B cell (primary cell): ENCODE measurements around the gene BET1L. TPM values are rescaled to one million over a fixed set of nuclear protein-coding genes. Genes with fewer than 3 reads are reported as not detected.

Experiments
- ATAC-seq: fragments of 200-7000 bp; cut with Tn5 transposase; one replicate; pipeline ENCODE4 v1.10.0; 2021; ENCODE audit warnings: low read depth, mild to moderate bottlenecking, moderate number of reproducible peaks, moderate library complexity
- CTCF ChIA-PET: fragments of 350-600 bp; sonication (Branson Sonifier 250); formaldehyde crosslinking; loops from one replicate; lab custom pipeline; 2021; ENCODE audit warnings: antibody characterized with exemption, inconsistent platforms; lab: Charles Lee
- POLR2A ChIA-PET: fragments of 350-600 bp; sonication (Branson Sonifier 250); formaldehyde crosslinking; loops from one replicate; lab custom pipeline; 2021; ENCODE audit warnings: antibody characterized with exemption; lab: Charles Lee
- DNase-seq: peaks from one replicate; pipeline ENCODE4 v3.0.0; 2013
- H2AFZ ChIP-seq: 2 replicates; pipeline ENCODE4 v1.6.1; 2012; ENCODE audit warnings: mild to moderate bottlenecking, low read depth, low read length; ENCODE audit not compliant: insufficient read depth, poor library complexity, severe bottlenecking
- H3K27ac ChIP-seq, 2 donors: 1 replicate in 1 of 2; 2 replicates in 1 of 2; pipeline ENCODE4 v1.5.1; 2012 to 2013; ENCODE audit warnings: low read length in 2 of 2, mild to moderate bottlenecking in 2 of 2, moderate library complexity in 1 of 2
- H3K27me3 ChIP-seq, 4 experiments: fragments of 200-600 bp in 1 of 4; sonication (generic) in 1 of 4; replicated peaks in 1 of 4; 1 replicate in 2 of 4; 2 replicates in 2 of 4; pipeline versions ENCODE4 v1.6.1 to v1.7.0; 2013 to 2016; ENCODE audit warnings: low read length in 3 of 4, mild to moderate bottlenecking in 2 of 4, mixed read lengths in 1 of 4, moderate library complexity in 1 of 4; ENCODE audit not compliant: insufficient read depth in 4 of 4, control insufficient read depth in 3 of 4; ENCODE audit errors: control extremely low read depth in 1 of 4
- H3K36me3 ChIP-seq, 2 experiments: replicated peaks in 1 of 2; 1 replicate in 1 of 2; 2 replicates in 1 of 2; pipeline versions ENCODE4 v1.6.1 to v1.7.1; 2013; ENCODE audit warnings: low read length in 1 of 2; ENCODE audit not compliant: insufficient read depth in 2 of 2, control insufficient read depth in 1 of 2; ENCODE audit errors: control extremely low read depth in 1 of 2, extremely low read depth in 1 of 2
- H3K4me1 ChIP-seq, 2 donors: fragments of 200-600 bp in 1 of 2; sonication (generic) in 1 of 2; 1 replicate in 1 of 2; 2 replicates in 1 of 2; pipeline versions ENCODE4 v1.5.1 to v1.6.1; 2013 to 2017; ENCODE audit warnings: low read length in 2 of 2; ENCODE audit not compliant: control insufficient read depth in 2 of 2, insufficient read depth in 2 of 2
- H3K4me2 ChIP-seq: replicated peaks from 2 replicates; pipeline ENCODE3; 2012; ENCODE audit warnings: mild to moderate bottlenecking, low read depth, low read length; ENCODE audit not compliant: poor library complexity, severe bottlenecking
- H3K4me3 ChIP-seq, 5 experiments: fragments of 200-600 bp in 1 of 5; sonication (generic) in 1 of 5; 1 replicate in 3 of 5; 2 replicates in 2 of 5; pipeline versions ENCODE4 v1.5.1 to v1.7.0; 2011 to 2016; ENCODE audit warnings: low read length in 4 of 5, mild to moderate bottlenecking in 4 of 5, low read depth in 2 of 5, control low read depth in 1 of 5, moderate library complexity in 1 of 5; ENCODE audit not compliant: insufficient read depth in 1 of 5; ENCODE audit errors: control extremely low read depth in 1 of 5, extremely low read depth in 1 of 5
- H3K79me2 ChIP-seq: fragments of 200-600 bp; sonication (generic); one replicate; pipeline ENCODE4 v1.6.0; 2016; ENCODE audit warnings: low read length; ENCODE audit not compliant: control insufficient read depth, insufficient read depth
- H3K9ac ChIP-seq: fragments of 200-600 bp; sonication (generic); 2 replicates; pipeline ENCODE4 v1.6.1; 2017; ENCODE audit warnings: mild to moderate bottlenecking, low read length, moderate library complexity
- H3K9me3 ChIP-seq, 3 donors: one replicate each; pipeline versions ENCODE4 v1.6.1 to v1.7.1; 2013; ENCODE audit warnings: low read length in 2 of 3; ENCODE audit not compliant: control insufficient read depth in 2 of 3, insufficient read depth in 1 of 3; ENCODE audit errors: control extremely low read depth in 1 of 3
- H4K20me1 ChIP-seq: 2 replicates; pipeline ENCODE4 v1.6.0; 2012; ENCODE audit warnings: mild to moderate bottlenecking, low read length; ENCODE audit not compliant: insufficient read depth, control insufficient read depth, poor library complexity, severe bottlenecking
- H3K27ac Mint-ChIP-seq: one replicate; pipeline ENCODE4 v1.8.0; 2021; ENCODE audit warnings: mixed read lengths
- H3K27me3 Mint-ChIP-seq: one replicate; pipeline ENCODE4 v1.8.0; 2021; ENCODE audit warnings: mixed read lengths
- H3K4me1 Mint-ChIP-seq: one replicate; pipeline ENCODE4 v1.8.0; 2021; ENCODE audit warnings: mixed read lengths
- H3K4me3 Mint-ChIP-seq: one replicate; pipeline ENCODE4 v1.8.0; 2021; ENCODE audit warnings: mixed read lengths
- H3K9me3 Mint-ChIP-seq: one replicate; pipeline ENCODE4 v1.8.0; 2022; ENCODE audit warnings: mixed read lengths; ENCODE audit not compliant: insufficient read depth
- CTCF ChIP-seq: fragments of 200-600 bp; IDR thresholded peaks from one replicate; pipeline ENCODE4 v1.8.0; 2022; ENCODE audit warnings: antibody characterized with exemption, mild to moderate bottlenecking
- EZH2 ChIP-seq: IDR thresholded peaks from 2 replicates; pipeline ENCODE4 v1.6.1; 2012; ENCODE audit warnings: borderline replicate concordance, low read depth, mild to moderate bottlenecking, moderate library complexity, low read length; ENCODE audit not compliant: insufficient read depth, poor library complexity, severe bottlenecking
- WGBS: methylation state at CpG from one replicate; pipeline ENCODE4 v1.1.5; 2013; ENCODE audit warnings: missing lambda C conversion rate; ENCODE audit not compliant: insufficient coverage; 5-methylcytosine and 5-hydroxymethylcytosine counted together
- intact Hi-C: fragments of 100-400 bp; cut with micrococcal nuclease; formaldehyde crosslinking; loops from one replicate; pipeline ENCODE4 v1.10.0; 2022
- polyA plus RNA-seq: library from polyadenylated mRNA; depleted of rRNA; stranded (reverse); fragments of >200 nt; gene quantifications from 2 replicates; pipeline ENCODE4 v1.2.3, GENCODE V29; 2012
- total RNA-seq, 2 donors: library from RNA; stranded (reverse); fragments of 120-200 nt in 1 of 2; gene quantifications; 1 replicate in 1 of 2; 2 replicates in 1 of 2; pipeline versions ENCODE4 v1.2.3 to v1.2.4, GENCODE V29; 2013 to 2022

BET1L gene
- total and polyA plus RNA-seq, 2 donors (not counting 1 experiment from before 2014, with no cell fraction given), result 49.3 to 69.1 TPM

- no peak for ATAC-seq
- no peak overlapping the region for H3K4me2 ChIP-seq
- no peak overlapping the region for H2AFZ ChIP-seq
- no peak overlapping the region for H3K9ac ChIP-seq
- 100% methylated on average over 3 of the region's 5 CpGs for WGBS
- peaks cover 35% of the 10 kb centered on the region for H3K79me2 ChIP-seq
- intact Hi-C loops, result no loop called here
- Mint-ChIP-seq H3K4me3 (peak overlapping the region; percentile 37), H3K9me3 (no peaks in the 10 kb centered on the region), H3K27me3 (no peaks in the 10 kb centered on the region), H3K4me1 (peaks cover 28% of the 10 kb centered on the region), H3K27ac (no peak overlapping the region)
- H3K36me3 ChIP-seq, result peaks cover 0 to 58% of the 10 kb centered on the region in 2 experiments
- TF ChIP-seq CTCF (no peak), EZH2 (no peak)
- no peak for DNase-seq
- peaks cover 50% of the 10 kb centered on the region for H4K20me1 ChIP-seq
- peaks cover 15 to 32% of the 10 kb centered on the region in 2 donors for H3K4me1 ChIP-seq
- no peak overlapping the region for H3K27ac ChIP-seq
- ChIA-PET POLR2A (no interaction called here), CTCF (interaction anchor here (0.7 to 1.3 kb wide), 2 partner anchors 39 to 152 kb away, joined by 3 to 6 read pairs; no protein-coding TSS in a partner anchor)
- H3K4me3 ChIP-seq, result no peak overlapping the region
- no peaks in the 10 kb centered on the region for H3K27me3 ChIP-seq
- H3K9me3 ChIP-seq, result no peaks in the 10 kb centered on the region
These were observed 4.1 kb upstream of the BET1L start for GRCh38 chr11:211295-211694.

- Histone ChIP-seq H3K4me2 (no peak overlapping the region), H3K4me1 (peaks cover 20 to 37% of the 10 kb centered on the region in 2 donors), H3K36me3 (peaks cover 0 to 58% of the 10 kb centered on the region in 2 experiments), H3K4me3 (no peak overlapping the region), H3K79me2 (peaks cover 40% of the 10 kb centered on the region), H3K27me3 (no peaks in the 10 kb centered on the region), H2AFZ (no peak overlapping the region), H3K9me3 (no peaks in the 10 kb centered on the region), H3K9ac (no peak overlapping the region), H4K20me1 (peaks cover 55% of the 10 kb centered on the region), H3K27ac (no peak overlapping the region)
- CTCF ChIA-PET, result no interaction called here
- Mint-ChIP-seq H3K27me3 (no peaks in the 10 kb centered on the region), H3K9me3 (no peaks in the 10 kb centered on the region), H3K27ac (no peak overlapping the region), H3K4me3 (no peak overlapping the region), H3K4me1 (peaks cover 33% of the 10 kb centered on the region)
- intact Hi-C loops, result no loop called here
- DNase-seq (no peak), ATAC-seq (no peak)
- TF ChIP-seq CTCF, result no peak
- no peak for TF ChIP-seq EZH2
- POLR2A ChIA-PET, result no interaction called here
- WGBS, result 92% methylated on average over 5 of the region's 5 CpGs
These were observed 3.6 kb upstream of the BET1L start for GRCh38 chr11:210803-211180.
